HEK293 (cell line): Measurements from ENCODE around the gene C3.

Experiments used
- CTCF ChIP-seq: fragments of 450-650 bp; formaldehyde crosslinking; IDR thresholded peaks from 2 replicates; pipeline ENCODE4 v1.5.1; 2016; ENCODE audit warnings: missing biosample characterization, missing genetic modification characterization
- ZNF138 ChIP-seq: fragments of 450-650 bp; formaldehyde crosslinking; IDR thresholded peaks from 2 replicates; pipeline ENCODE4 v1.5.1; 2016; ENCODE audit warnings: missing biosample characterization, missing genetic modification characterization, borderline replicate concordance
- ZNF311 ChIP-seq: fragments of 450-650 bp; formaldehyde crosslinking; IDR thresholded peaks from 2 replicates; pipeline ENCODE4 v1.5.1; 2017; ENCODE audit warnings: missing biosample characterization, missing genetic modification characterization, borderline replicate concordance

GRCh38 chr19:6739390-6739882, 19.0 kb upstream of the C3 start, which contains the start of gene TRIP10:
- no peak for TF ChIP-seq ZNF138 (tag by site-specific recombination)
- TF ChIP-seq CTCF, result no peak
- no peak for TF ChIP-seq ZNF311
